ENCODE measurements around the gene POLR3F. TPM values are rescaled to one million over a fixed set of nuclear protein-coding genes. Genes with fewer than 3 reads are reported as not detected.
"Not testable (repeated sequence)": the region's sequence is repeated elsewhere in the genome, so short reads cannot be mapped to it uniquely, and the experiment has no call there.

POLR3F gene
- total and polyA plus RNA-seq, 9 of the 15 experiments (the other 6 are each of a cell fraction or from before 2014, with no cell fraction given): 7.0 to 15.0 (median 9.6) TPM

DNA sequence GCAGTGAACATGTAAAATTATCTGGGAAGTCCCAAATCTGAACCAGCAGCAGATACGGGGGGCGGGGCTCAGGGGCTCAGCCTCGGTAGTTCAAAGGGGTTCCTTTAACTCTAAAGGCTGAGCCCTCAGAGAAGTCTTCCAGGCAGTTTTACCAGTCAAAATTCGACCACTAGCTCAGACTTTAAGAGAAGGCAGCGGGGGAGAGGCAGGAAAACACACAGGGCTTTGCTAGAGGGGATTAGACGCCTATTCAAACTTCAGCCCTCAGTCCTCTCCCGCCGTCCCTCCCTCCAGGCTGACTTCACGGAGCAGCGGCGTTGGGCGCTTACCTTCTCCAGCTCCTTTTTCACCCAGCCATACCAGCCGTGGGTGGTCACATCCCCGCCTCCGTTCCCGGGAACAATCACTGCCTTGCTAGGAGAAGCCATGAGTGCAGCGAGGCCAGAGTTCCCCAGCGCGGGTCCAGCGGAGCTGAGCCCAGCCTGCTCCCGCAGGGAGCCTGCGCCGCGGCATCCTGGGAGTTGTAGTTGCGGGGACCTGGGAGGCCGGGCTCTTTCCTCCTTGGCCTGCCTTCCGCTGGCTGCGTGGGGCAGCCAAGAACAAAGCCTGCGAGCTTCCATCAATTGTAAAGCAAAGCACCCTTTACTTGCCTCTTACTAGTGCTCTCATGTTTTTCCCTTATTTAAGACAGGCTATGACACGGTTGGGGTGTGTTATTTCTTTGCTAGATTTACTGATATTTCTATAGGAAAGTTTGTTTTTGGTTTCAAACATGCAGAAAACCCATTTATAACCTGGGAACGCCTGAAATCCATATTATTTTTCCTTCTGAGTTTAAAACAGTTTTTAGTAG, 29.8 kb downstream of the POLR3F start, which contains the start of gene RBBP9 (continued):
- TF ChIP-seq ZNF589 (CRISPR knock-in tag; IDR thresholded peaks at IDR 0.05; ENCODE audit: low read depth): no peak
- TF ChIP-seq ZNF143 (CRISPR knock-in tag; IDR thresholded peaks at IDR 0.05): peak; percentile 90

DNA sequence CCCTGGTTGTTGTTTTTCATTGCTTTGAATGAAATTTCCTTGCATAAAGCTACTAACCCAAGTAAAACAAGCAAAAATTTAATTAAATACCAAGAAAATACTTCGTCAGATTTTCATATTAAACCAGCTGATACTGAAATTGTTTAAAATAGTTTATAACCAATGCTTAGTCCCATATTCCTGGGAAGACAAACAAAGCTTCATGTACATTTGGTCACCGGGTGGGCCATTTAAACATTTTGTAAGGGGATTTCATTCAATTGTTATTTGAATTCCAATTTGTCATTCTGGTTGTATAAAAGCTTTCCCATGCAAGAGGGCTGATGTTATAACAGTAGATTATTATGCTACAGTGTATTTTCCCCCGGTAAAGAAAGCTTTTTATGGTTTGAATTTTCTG, 30.4 kb downstream of the POLR3F start:
- no peak overlapping the region for H3K4me3 ChIP-seq
- no peak overlapping the region for H3K4me2 ChIP-seq (ENCODE audit: insufficient read depth, low read length)
- 65% methylated on average over 3 of the region's 3 CpGs for WGBS (ENCODE audit: insufficient coverage, low coverage, missing lambda C conversion rate)
- H3K36me3 ChIP-seq (ENCODE audit: control insufficient read depth, insufficient read depth, low read length): no peaks in the 10 kb centered on the region
- CTCF ChIA-PET (ENCODE audit: low intra/inter-chr PET ratio): no interaction called here
- H3K27me3 ChIP-seq (ENCODE audit: control insufficient read depth in 2 of 2, insufficient read depth in 2 of 2, low read length in 2 of 2): no peaks in the 10 kb centered on the region
- H3K9me1 ChIP-seq (ENCODE audit: control insufficient read depth, insufficient read depth, low read length): no peaks in the 10 kb centered on the region
- H4K20me1 ChIP-seq (replicated peaks; ENCODE audit: control insufficient read depth, insufficient read depth, low read length): no peaks in the 10 kb centered on the region
- peaks cover 0 to 2% of the 10 kb centered on the region in 2 experiments; a peak in 1 of 5 replicates for H3K4me1 ChIP-seq (replicated peaks in 1 of 2; ENCODE audit: control insufficient read depth in 2 of 2, insufficient read depth in 2 of 2, low read length in 2 of 2)
- intact Hi-C loops (cut with micrococcal nuclease): no loop called here
- POLR2A ChIA-PET: interaction anchor here (0.9 to 1.8 kb wide), 2 partner anchors 10 to 526 kb away, joined by 3 to 6 read pairs; partner anchors contain the start of gene SEC23B
- peak overlapping the region; percentile 96 for H2AFZ ChIP-seq (ENCODE audit: low read depth, low read length)
- H3K9ac ChIP-seq (ENCODE audit: insufficient read depth in 1 of 2, low read depth in 2 of 2, low read length in 2 of 2): no peak overlapping the region
- in situ Hi-C loops (cut with MboI): no loop called here
- ATAC-seq: no peak
- BruUV-seq (replicated peaks): no TSS peak
- H3K79me2 ChIP-seq (ENCODE audit: control insufficient read depth, insufficient read depth, low read length): no peaks in the 10 kb centered on the region
- no peak for FAIRE-seq
- no peaks in the 10 kb centered on the region for H3K9me3 ChIP-seq (replicated peaks; ENCODE audit: control insufficient read depth, insufficient read depth, low read depth, low read length)
- no peak for DNase-seq (ENCODE audit: extremely low read depth in 1 of 4, low spot score in 3 of 4)
- TF ChIP-seq ZNF75A (CRISPR knock-in tag; IDR thresholded peaks at IDR 0.05): no peak
- TF ChIP-seq EGR1 (conservative IDR thresholded peaks at IDR 0.05): no peak
- TF ChIP-seq ELF1 (tag; IDR thresholded peaks at IDR 0.05): 0 out of 2 replicates have a peak, but pooled peaks have one; percentile 19
- TF ChIP-seq, protein P1, sequence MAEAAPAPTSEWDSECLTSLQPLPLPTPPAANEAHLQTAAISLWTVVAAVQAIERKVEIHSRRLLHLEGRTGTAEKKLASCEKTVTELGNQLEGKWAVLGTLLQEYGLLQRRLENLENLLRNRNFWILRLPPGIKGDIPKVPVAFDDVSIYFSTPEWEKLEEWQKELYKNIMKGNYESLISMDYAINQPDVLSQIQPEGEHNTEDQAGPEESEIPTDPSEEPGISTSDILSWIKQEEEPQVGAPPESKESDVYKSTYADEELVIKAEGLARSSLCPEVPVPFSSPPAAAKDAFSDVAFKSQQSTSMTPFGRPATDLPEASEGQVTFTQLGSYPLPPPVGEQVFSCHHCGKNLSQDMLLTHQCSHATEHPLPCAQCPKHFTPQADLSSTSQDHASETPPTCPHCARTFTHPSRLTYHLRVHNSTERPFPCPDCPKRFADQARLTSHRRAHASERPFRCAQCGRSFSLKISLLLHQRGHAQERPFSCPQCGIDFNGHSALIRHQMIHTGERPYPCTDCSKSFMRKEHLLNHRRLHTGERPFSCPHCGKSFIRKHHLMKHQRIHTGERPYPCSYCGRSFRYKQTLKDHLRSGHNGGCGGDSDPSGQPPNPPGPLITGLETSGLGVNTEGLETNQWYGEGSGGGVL (CRISPR knock-in tag; IDR thresholded peaks at IDR 0.05): no peak
- no peak for TF ChIP-seq EWSR1 (IDR thresholded peaks at IDR 0.05; ENCODE audit: borderline replicate concordance, low read depth, partially characterized antibody)
- no peak overlapping the region for H3K27ac ChIP-seq (ENCODE audit: extremely low read depth, low read depth, low read length)

DNA sequence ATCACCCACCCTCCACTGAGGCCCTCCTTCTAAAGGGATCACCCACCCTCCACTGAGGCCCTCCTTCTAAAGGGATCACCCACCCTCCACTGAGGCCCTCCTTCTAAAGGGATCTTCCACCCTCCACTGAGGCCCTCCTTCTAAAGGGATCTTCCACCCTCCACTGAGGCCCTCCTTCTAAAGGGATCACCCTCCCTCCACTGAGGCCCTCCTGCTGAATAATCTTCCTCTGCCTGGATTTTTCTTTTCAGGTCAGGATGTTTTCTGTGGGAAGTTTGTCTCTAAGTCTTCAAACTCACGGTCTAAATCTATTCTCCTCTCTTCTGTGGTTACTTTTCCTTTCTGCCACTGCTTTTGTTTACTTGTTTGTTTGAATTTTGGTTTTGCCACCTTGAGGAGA, 34.5 kb downstream of the POLR3F start:
- H3K36me3 ChIP-seq (ENCODE audit: control insufficient read depth, insufficient read depth, low read length); H3K27ac ChIP-seq (ENCODE audit: extremely low read depth, low read depth, low read length); H3K4me1 ChIP-seq (replicated peaks in 1 of 2; ENCODE audit: control insufficient read depth in 2 of 2, insufficient read depth in 2 of 2, low read length in 2 of 2); FAIRE-seq; BruUV-seq (replicated peaks); POLR2A ChIA-PET; H3K9me3 ChIP-seq (replicated peaks; ENCODE audit: control insufficient read depth, insufficient read depth, low read depth, low read length); H3K4me2 ChIP-seq (ENCODE audit: insufficient read depth, low read length); H3K27me3 ChIP-seq (ENCODE audit: control insufficient read depth in 2 of 2, insufficient read depth in 2 of 2, low read length in 2 of 2); ATAC-seq; DNase-seq (ENCODE audit: extremely low read depth in 1 of 4, low spot score in 3 of 4); H3K4me3 ChIP-seq; H3K9ac ChIP-seq (ENCODE audit: insufficient read depth in 1 of 2, low read depth in 2 of 2, low read length in 2 of 2); H3K9me1 ChIP-seq (ENCODE audit: control insufficient read depth, insufficient read depth, low read length); H3K79me2 ChIP-seq (ENCODE audit: control insufficient read depth, insufficient read depth, low read length); intact Hi-C loops (cut with micrococcal nuclease); CTCF ChIA-PET (ENCODE audit: low intra/inter-chr PET ratio); in situ Hi-C loops (cut with MboI); H4K20me1 ChIP-seq (replicated peaks; ENCODE audit: control insufficient read depth, insufficient read depth, low read length): not testable (repeated sequence)
- 10% methylated on average over 1 of the region's 1 CpG for WGBS (ENCODE audit: insufficient coverage, low coverage, missing lambda C conversion rate)
- H2AFZ ChIP-seq (ENCODE audit: low read depth, low read length): peak overlapping the region; percentile 22
